Fibroblast of the conjunctiva (primary cell): ENCODE results near the gene EXOSC5.
"Not testable (repeated sequence)": the region's sequence is repeated elsewhere in the genome, so short reads cannot be mapped to it uniquely, and the experiment has no call there.

ENCODE experiments used
- DNase-seq: peaks from one replicate; pipeline ENCODE4 v3.0.0-alpha.2; 2010; ENCODE audit warnings: low read depth

Gene EXOSC5

DNA sequence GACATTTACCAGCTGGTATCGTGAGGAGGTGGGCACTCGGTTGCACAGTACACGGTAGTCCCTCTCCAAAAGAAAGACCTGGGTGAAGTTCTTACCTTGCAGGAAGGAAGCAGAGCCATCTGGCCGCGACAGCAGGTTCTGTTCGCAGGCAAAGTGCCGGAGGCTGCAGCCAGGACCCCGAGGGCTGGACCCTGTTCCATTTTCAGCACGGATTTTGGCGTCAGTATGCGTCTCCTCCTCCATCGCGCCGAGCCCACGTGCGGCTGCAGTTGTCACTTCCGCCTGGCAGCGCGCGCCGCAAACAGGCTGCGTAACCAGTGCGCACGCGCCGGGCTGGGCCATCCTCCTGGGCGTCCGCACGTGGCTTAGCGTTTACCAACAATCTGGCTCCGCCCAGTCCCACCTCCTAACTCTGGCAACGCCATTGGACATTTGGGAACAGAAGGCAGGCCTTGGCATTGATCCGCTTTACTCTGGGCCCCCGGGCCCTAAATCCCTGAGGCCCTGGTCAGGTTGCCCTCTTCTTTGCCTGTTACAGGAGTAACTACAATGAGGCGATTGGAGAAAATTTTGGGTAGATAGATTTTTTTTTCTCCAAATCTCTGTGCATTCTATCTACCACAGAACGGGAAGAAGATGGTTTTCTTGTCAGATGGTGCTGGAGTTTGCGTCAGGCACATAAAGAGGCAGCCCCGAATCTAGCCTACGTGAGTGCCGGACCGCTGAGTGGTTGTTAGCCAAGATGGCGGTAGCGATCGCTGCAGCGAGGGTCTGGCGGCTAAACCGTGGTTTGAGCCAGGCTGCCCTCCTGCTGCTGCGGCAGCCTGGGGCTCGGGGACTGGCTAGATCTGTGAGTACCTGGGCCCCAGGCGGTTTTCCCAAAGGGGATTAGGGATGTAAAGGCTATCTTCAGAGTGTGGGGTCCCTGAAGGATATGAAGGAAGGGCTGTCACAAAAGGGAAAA lies at the start of gene EXOSC5, which contains the start of gene BCKDHA:
TSS of gene EXOSC5 (minus strand) at position 274 of the 964 bp plus-strand sequence. CDS start at position 243, 31 bp downstream.
TSS of gene BCKDHA (plus strand) at position 733 of the 964 bp plus-strand sequence. CDS start at position 743, 10 bp downstream.
- peak; percentile 100 for DNase-seq

DNA sequence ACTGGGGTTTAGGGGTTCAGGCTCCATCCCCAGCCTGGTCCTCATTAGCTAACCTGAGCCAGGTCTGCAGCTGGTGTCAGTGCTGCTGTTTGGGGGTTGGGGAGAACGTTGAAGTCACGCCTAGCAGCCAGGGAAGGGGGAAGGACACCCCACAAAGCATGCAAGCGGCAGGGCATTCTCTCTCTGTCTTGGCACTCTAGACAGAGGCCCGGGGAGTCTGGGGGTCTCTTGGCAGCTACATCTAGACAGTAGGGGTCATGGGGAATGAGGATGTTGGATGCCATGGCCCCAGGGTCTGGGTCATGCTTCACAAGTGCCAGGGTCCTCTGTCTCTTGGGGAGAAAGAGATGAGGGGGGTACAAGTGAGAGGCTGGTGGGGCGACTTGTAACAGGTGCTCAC lies 48.4 kb upstream of the EXOSC5 start:
- no peak for DNase-seq

DNA sequence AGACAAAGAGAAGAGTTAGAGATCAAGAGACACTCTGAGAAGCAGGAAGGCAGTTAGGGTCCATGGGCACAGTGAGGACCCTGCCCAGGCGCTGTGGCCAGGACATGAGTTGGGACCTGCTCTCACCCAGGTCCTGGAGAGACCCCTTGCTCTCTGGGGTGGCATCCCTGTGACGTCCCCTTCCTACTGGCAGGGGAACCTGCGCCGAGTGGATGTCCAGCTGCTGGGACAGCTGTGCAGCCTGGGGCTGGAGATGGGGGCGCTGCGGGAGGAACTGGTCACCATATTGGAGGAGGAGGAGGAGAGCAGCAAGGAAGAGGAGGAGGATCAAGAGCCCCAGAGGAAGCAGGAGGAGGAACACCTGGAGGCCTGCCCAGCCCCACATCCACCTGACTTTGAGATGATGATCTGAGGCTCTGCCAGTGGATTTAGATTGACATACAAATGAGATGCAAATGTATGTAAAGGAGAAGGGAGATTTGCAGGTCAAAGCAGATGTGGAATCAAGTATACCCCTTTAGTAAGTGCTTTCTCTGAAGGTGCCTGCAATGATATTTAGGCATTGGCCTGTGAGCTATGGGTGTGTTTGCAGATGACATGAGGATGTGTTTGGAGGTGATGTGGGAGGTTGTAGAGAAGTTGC lies 46.8 kb upstream of the EXOSC5 start:
- no peak for DNase-seq

DNA sequence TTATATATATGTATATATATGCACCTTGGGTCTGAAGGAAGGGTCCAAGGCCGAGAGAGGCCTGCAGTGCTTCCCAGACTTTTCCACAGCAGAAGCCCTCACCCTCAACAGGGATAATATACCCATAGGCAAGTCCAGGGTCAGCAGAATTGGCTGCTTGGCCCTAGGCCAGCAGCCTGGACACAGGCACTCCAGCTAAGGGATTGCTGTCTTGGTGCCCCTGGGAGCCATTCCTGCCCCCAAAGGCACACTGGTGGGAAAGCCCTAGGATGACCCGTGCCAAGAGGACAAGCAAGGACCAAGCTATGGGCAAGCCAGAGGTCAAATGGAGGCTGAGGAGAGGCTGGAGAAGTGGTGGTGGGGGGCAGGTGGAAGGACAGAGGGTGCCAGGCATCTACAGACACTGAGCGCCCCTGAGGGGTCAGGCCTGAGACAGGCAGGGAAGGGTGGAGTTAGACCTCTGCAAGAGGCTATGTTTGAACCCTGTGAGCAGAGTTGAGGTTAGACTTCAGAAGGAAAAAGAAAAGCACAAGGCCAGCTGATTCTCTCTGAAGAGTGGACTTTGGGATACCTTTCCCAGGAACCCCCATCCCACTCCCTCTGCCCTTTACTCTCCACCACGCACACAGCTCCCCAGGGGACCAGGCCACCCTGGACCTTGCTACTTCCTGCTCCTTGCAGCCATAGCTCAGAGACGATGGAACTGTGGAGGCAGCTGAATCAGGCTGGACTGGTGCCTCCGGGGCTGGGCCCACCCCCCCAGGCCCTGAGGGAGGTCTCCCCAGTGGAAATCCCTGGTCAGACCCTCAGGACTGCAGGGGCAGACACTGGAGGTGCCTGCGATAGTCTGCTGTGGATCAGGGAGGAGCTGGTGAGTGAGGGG lies 45.6 kb upstream of the EXOSC5 start, which contains the start of gene ERICH4:
TSS of gene ERICH4 (plus strand) at position 684 of the 883 bp plus-strand sequence. CDS start at position 698, 14 bp downstream.
- no peak for DNase-seq

DNA sequence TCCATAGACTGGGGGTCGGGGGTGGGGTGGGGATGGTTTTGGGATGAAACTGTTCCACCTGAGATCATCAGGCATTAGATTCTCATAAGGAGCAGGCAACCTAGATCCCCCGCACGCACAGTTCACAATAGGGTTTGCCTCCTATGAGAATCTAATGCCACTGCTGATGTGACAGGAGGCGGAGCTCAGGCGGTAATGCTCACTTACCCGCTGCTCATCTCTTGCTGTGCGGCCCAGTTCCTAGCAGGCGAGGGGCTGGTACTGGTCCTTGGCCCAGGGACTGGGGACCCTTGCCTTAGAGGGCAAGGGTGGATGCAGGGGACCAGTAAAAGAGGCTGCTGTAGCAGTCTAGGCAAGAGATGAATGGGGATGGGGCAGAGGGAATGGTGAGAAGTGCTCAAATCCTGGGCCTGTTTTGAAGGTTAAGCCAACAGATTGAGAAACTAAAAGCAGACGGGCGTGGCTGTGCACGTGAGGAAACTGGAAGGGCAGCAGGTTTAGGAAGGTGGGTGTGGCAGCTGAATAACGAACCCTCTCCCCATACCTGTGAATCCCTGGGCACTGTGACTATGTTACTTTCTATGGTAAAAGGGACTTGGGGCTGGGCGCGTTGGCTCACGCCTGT lies 44.3 kb upstream of the EXOSC5 start:
- DNase-seq, result no peak

DNA sequence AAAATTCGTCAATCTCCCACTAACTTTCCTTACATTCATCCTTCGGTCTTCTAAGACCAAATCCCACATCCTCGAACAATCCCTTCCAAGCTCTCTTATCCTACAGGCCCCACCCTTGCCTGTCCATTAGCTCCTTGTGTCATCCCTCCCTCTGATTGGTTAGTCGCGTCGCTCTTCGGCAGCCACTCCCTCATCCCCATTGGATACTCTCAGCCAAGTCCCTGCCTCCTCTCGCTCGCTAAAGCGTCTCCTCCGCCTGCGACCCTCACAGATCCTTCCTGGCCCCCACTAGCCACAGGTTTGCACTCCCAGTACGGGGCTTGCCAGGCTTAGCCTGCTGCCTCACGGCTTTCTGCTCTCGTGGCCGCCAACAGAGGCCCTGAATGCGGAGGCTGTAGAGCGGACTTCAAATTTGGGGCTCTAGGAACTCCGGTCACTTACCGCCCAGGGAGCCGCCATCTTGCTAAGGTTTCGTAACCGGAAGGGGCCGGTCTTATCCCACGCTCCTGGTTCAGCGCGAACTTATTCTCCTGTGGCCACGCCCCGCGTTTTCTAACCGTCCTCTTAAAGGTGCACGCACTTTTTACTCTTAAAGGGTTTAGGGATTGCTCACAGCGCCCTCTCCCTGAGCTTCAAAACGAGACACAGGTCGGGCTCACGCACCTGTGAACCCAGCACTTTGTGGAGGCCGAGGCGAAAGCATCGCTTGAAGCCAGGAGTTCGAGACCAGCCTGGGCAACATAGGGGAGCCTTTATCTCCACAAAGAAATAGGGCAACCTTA lies 42.5 kb upstream of the EXOSC5 start, which contains the start of gene DMAC2:
TSS of gene DMAC2 (minus strand) at position 472 of the 782 bp plus-strand sequence. CDS start at position 459, 13 bp downstream.
- DNase-seq, result peak; percentile 96

DNA sequence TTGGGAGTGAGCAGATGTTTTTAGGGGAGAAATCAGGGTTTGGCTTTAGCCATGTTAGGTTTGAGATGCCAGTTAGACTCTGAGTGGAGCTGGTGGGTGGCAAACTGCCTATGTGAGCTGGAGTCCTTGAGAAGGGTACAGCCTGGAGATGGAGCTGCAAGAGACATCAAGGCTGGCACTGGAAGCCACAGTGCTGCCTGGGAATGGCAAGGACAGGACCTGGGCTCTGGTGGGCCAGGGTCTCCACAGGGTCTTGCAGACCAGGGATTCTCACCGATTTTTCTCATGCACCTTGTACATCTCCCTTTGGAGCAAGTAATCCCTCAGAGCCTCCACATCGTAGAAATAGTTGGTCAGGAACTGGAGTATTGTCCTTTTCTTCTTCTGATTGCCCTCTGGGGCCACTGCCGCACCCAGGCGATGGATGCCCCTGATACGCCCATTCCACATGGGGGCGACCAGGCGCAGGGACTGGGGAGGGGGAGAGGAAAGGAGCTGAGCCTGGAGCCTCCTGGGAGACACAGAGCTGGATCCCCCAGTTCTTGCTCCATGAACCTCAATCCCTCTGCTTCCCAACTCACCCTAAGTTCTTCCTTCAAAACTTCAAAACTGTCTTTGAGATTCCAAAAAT lies 40.9 kb upstream of the EXOSC5 start:
- DNase-seq, result no peak

DNA sequence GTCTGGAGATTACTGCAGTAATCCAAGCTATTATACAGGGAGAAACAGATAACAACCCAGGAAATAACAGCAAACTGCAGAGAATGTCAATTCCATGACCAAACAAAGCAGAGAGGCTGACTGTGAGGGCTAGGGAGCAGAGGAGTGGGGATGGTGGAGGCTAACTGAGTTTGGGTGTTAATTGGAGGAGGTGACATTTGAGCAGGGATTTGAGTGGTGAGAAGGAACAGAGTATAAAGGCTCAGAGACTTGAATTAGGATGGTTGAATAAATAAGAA lies 39.5 kb upstream of the EXOSC5 start:
- DNase-seq, result no peak

DNA sequence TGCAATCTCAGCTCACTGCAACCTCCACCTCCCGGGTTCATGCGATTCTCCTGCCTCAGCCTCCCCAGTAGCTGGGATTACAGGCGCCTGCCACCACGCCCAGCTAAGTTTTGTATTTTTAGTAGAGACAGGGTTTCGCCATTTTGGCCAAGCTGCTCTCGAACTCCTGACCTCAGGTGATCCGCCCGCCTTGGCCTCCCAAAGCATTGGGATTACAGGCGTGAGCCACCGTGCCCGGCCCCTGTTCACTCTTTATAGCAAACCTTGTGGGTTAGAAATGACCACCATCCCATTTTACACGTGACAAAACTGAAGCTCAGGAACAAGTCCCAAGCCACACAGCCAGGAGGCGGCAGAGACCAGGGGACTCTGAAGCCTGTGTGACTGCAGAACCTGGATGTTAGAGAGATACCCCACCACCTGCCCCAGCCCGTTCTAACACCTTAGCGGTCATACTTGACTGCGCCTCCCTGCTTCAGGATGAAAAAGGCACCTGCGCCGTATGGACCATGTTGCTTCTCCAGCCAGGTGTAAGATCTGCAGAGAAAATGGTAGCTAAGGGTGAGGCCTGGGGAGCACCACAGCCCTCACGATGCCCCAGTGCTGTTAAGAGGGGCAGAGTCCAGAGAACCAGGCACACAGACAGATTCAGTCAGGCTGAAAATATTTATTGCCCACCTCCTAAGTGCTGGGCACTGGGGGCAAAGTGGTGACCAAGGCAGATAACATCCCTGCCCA lies 38.9 kb upstream of the EXOSC5 start:
- no peak for DNase-seq

DNA sequence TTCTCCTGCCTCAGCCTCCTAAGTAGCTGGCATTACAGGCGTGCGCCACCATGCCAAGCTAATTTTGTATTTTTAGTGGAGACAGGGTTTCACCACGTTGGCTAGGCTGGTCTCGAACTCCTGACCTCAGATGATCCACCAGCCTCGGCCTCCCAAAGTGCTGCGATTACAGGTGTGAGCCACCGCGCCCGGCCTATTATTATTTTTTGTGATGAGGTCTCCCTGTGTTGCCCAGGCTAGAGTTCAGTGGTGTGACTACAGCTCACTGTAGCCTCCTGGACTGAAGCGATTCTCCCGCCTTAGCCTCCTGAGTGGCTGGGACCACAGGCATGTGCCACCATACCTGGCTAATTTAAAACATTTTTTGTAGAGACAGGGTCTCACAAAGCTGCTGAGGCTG lies 38.2 kb upstream of the EXOSC5 start:
- DNase-seq, result not testable (repeated sequence)

DNA sequence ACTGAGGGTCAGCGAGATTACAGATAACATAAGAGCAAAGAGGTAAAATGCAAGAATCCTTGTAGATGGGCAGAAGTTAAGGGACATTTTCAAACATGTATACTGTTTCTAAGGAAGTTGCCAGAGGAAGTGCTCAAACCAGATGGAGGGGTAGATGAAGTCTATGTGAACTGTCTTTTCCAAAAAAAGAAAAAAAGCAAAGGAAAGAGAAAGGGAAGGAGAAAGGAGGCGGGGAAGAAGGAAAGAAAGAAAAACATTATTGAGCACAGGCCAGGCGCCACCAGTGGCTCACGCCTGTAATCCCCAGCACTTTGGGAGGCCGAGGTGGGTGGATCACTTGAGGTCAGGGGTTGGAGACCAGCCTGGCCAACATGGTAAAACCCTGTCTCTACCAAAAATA lies 37.3 kb upstream of the EXOSC5 start:
- DNase-seq, result no peak

DNA sequence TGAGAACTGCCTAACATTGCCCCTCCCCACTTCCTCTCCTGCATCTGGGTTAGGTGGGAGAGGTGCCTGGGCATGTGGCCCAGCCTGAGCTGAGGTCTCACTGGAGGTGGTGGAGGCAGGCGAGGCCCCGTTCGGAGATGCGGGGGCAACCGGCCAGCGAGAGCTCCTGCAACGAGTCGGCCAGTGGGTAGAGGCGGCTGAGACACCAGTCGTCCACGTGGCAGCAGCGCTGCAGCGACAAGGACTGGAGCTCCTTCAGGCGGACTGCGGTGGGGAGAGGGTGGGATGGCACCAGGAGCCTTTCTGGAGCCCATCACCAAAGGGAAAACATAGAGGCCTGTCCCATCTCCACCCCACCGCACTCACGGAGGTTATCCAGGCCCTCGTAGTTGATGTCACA lies 36.0 kb upstream of the EXOSC5 start:
- DNase-seq, result no peak

DNA sequence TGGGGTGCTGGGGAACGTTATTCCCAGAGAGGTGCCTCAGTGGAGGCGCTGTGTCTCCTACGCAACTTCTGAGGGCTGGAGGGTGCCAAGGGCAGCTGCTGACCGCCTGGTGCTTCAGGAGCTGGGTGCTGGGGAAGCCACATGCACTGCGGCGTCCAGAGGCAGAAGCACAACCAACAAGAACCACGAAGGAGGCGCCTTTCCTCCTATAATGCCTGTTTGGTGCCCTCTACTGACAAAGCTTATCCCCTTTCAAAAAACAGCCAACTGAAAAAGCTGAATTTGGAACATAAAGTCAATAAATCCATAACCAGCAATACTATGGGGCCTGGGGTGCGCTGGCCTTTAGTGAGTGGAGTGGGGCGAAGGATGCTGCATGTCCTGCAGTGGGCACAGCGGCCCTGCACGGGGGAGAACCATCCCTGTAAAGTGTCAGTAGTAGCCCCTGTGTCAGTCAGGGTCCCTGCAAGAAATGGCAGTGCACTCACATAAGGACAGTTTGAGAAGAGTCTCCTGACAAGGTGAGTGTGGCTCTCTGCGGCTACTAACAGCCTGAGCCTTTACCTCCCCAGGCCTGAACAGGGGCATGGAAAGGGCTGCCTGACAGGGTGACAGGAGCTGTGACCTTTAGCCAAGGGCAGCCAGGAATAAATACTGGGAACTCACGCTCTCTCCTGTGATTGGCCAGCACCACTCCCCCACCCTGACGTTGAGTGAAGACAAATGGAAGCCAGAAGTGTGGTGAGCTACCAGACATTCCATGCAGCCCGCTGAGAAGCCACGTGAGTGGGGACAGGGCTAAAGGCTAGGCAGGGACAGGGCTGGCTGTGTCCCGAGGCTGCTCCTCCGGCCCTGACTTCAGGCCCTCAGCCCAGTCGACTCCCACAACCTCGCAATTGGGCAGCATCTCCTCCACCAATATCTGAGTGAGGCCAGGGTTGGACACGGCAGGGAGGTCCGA lies 34.5 kb upstream of the EXOSC5 start:
- DNase-seq, result peak; percentile 18

DNA sequence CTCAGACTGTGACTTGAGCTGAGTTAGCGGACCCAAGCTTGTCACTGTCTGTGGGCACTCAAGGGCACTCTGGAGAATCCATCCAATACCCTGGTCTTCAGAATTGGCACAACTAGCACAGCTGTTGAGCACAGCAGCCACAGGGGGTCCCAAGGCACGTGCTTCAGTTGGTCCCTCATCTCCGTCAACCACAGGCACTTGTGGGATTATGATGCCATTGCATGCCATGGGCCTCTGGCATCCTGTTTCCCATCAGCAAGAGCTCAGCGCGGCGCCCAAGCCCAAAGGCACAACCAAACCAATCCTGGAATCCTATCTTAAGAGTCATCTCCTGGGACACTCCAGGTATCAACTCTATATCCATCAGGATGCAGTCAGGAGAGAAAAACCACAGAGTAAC lies 33.8 kb upstream of the EXOSC5 start:
- no peak for DNase-seq

DNA sequence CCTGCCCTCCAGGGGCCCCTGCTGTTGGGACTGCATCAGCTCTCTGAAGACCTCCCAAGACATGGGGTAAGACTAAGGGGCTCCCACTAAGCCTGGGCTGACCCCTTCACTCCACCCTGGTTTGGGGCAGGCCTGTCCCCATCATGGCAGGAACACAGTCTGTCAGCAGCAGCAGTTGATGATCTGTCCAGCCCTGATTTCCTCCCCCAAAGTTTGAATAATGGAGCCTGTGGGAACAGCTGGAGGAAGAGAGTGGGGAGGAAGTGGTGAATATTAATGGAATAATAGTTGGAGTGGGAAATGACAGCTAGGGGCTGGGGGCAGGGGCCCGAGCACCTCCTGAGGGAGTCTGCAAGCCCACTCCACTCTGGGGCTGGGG lies 31.3 kb upstream of the EXOSC5 start:
- DNase-seq, result no peak

DNA sequence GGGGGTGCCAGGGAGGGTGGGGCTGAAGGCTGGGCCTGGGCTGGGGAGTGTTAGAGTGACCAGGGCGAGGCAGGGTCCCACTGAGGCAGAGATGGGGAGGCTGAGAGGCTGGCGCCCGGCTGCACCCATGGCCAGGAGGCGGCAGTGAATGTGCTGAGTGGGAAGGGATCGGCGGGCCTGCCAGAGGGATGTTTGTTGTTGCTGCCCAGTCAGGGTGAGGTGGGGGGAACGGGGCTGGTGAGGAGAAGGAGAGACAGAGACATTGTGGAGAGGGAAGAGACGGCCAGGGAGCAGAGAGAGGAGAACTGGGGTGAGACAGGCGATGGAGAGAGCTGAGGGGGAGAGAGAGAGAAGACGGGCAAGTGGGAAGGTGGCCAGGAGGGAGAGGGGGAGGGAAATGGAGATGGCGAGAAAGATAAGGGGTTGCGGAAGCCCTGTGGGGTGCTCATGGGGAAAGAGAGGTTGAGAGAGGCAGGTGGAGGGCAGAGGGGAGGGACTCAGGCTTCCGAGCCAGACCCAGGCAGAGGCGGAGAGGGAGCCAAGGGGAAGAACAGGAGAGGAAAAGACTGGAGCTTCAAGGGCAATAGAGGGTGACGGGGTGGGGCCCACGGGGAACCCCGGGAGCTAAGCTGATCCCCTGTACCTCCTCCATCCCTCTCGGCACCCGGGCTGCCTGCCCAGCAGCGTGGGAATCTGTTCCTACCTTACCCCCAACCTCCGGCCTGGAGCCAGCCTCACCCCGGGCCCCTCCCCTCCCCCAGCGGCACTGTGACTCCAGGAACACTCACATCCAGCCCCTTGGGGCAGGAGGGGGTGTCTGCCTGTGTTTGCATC lies 30.7 kb upstream of the EXOSC5 start:
- DNase-seq, result no peak

DNA sequence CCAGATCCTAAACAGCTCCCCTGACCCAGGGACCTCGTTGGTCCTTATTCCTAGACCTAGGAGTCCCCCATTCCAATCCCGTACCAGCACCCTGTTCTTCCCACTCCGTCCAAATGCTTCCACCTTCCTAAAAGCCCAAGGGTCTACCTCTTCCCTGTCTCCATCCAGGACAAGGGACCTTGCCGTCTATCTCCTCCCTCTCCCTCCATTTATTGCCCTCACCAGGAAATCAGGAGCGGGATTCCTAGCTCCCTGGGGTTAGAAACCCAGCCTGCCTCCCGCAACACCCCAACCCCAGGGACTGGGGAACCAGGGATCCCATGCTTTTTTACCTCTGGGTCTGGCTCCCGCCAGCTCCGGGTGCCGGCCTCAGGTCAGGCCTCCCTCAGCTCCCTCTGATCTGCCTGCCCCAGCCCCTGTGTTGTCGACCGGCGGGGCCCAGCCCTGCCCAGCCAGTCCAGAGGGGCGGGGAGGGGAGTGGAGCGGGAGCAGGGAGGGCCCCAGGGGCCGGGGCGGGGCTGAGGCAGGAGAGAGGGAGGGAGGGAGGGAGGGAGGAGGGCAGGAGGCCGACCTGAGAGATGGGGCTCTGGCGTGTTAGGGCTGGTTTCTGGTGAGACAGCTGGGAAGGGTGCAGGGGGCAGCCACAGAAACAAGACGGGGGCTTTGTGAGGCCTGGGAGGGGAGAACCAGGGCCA lies 29.9 kb upstream of the EXOSC5 start, which contains the start of gene B3GNT8:
TSS of gene B3GNT8 (minus strand) at position 423 of the 695 bp plus-strand sequence. CDS start 596 bp downstream, outside the sequence.
- DNase-seq, result peak; percentile 43
